Measurements from ENCODE around the gene DICER1.

DICER1 gene

DNA sequence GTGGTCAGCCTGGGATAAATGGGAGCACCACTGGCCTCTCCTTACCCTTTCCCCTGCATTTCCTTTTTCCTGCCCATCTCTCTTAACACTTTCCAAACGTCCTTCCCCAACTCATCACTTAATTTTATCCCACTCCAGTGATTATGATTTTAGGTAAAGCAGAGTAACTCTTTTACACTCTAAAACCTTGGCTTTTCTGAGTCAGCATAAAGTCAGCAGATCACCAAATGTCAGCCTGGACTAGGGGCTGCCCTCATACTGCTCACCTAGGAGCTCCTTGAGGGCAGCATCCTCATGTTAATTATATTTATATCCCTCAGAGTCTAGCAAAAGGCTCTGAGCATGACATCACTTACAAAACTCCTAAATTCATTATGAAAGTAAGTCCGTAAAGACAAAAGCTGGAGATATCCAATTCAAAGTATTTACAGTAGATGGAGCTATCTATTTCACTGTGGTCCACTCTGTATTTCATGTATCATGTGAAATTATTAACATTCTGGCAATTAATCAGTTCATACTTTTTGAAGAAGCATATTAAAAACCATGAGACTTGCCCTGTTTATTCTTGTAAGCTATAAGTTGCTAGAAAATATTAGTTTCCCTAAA lies 17.0 kb upstream of the DICER1 start:
- in situ Hi-C loops (cut with HindIII; ENCODE audit: low sequenced_read_pairs): no loop called here
- H3K4me3 ChIP-seq (ENCODE audit: low read depth, low read length): no peak overlapping the region
- DNase-seq (ENCODE audit: low read depth, low spot score): peak; percentile 25
- TF ChIP-seq, protein P1, sequence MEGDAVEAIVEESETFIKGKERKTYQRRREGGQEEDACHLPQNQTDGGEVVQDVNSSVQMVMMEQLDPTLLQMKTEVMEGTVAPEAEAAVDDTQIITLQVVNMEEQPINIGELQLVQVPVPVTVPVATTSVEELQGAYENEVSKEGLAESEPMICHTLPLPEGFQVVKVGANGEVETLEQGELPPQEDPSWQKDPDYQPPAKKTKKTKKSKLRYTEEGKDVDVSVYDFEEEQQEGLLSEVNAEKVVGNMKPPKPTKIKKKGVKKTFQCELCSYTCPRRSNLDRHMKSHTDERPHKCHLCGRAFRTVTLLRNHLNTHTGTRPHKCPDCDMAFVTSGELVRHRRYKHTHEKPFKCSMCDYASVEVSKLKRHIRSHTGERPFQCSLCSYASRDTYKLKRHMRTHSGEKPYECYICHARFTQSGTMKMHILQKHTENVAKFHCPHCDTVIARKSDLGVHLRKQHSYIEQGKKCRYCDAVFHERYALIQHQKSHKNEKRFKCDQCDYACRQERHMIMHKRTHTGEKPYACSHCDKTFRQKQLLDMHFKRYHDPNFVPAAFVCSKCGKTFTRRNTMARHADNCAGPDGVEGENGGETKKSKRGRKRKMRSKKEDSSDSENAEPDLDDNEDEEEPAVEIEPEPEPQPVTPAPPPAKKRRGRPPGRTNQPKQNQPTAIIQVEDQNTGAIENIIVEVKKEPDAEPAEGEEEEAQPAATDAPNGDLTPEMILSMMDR (IDR thresholded peaks at IDR 0.05; ENCODE audit: low read depth, low read length): peak; percentile 34

DNA sequence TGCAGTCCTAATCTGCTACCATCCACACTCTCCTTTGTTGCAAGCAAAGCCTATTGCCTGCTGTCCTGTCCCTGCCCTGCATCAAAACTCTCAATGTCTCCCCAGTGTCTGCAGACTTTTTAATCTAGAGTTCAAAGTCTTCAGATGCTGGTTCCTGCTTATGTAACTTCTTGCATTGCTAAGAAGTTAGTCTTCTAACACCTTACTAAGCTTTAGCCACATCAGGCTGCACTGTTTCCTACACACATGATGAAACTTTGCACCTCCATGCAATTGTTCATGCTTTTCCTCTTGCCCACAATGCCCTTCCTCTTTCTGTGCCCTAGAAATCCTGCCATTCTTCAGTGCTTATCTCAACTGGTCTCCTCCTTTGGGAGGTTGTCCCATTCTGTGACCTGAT lies 16.2 kb upstream of the DICER1 start:
- no peak for DNase-seq (ENCODE audit: low read depth, low spot score)
- in situ Hi-C loops (cut with HindIII; ENCODE audit: low sequenced_read_pairs): no loop called here
- TF ChIP-seq, protein P1 (IDR thresholded peaks at IDR 0.05; ENCODE audit: low read depth, low read length): no peak
- no peak overlapping the region for H3K4me3 ChIP-seq (ENCODE audit: low read depth, low read length)

DNA sequence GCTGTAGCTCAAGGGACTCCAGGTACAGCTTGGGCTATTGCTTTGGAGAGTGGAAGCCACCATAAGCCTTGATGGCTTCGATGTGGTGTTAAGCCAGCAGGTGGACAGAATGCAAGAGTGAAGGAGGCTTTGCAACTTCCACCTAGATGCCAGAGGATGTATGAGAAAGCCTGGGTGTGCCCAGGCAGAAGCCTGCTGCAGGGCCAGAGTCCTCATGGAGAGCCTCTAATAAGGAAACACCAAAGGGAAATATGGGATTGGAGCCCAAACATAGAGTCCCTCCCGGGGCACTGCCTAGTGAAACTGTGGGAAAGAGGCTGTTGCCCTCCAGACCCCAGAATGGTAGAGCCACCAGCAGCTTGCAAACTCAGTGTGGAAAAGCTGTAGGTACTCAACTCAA lies 9.8 kb upstream of the DICER1 start:
- no peak overlapping the region for H3K4me3 ChIP-seq (ENCODE audit: low read depth, low read length)
- in situ Hi-C loops (cut with HindIII; ENCODE audit: low sequenced_read_pairs): no loop called here
- no peak for DNase-seq (ENCODE audit: low read depth, low spot score)
- TF ChIP-seq, protein P1 (IDR thresholded peaks at IDR 0.05; ENCODE audit: low read depth, low read length): no peak

DNA sequence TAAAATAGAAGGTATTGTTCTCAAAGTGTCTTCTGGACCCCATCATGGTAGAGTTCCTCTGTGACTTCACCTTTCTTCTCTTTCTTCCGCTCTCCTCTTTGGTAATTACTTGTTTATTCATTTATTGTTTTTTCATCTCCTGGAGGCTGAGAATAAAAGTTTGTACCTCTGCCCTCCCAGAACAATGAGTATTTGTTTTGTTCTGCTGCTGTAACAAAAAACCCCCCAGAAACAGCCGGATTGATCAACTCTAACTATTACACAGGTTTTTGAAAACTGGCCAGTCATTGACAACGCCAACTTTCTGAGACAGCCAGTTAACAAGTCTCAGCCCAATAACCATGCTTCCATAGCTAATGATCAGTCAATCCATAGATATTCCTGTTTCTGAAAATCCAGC lies 8.2 kb upstream of the DICER1 start:
- in situ Hi-C loops (cut with HindIII; ENCODE audit: low sequenced_read_pairs): no loop called here
- TF ChIP-seq, protein P1 (IDR thresholded peaks at IDR 0.05; ENCODE audit: low read depth, low read length): no peak
- no peak for DNase-seq (ENCODE audit: low read depth, low spot score)
- no peak overlapping the region for H3K4me3 ChIP-seq (ENCODE audit: low read depth, low read length)

DNA sequence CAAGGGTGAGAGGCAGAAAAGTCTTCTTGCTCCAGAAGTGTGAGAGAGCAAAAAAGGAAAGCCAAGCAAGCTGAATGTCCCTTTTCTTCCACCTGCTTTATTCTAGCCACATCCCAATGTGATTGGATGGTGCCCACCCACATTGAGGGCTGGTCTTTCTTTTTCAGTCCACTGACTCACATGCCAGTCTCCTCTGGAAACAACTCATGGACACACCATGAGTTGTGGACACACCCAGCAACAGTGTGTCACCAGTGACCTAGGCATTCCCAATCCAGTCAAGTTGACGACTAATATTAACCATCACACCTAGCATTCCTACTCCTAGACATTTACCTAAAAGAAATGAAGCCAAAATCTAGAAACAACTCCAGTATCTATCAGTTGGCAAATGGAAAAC lies 7.2 kb upstream of the DICER1 start:
- DNase-seq (ENCODE audit: low read depth, low spot score): no peak
- H3K4me3 ChIP-seq (ENCODE audit: low read depth, low read length): no peak overlapping the region
- in situ Hi-C loops (cut with HindIII; ENCODE audit: low sequenced_read_pairs): no loop called here
- TF ChIP-seq, protein P1 (IDR thresholded peaks at IDR 0.05; ENCODE audit: low read depth, low read length): no peak

DNA sequence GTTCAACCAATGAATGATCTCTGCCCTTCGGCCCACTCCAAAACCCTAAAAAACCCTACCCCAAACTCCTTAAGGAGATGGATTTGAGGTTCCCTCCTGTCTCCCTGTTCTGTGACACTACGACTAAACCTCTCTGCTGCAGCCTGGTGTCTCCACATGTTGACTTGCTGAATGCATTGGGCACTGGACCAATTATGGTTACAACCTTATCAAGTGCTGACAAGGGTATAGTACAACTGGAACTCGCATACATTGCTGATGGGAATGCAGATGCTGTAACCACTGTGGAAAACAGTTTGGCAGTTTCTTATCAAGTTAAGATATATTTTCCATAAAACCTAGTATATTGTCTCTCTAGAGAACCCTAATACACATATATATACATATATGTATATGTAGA lies 6.3 kb upstream of the DICER1 start:
- TF ChIP-seq, protein P1 (IDR thresholded peaks at IDR 0.05; ENCODE audit: low read depth, low read length): no peak
- in situ Hi-C loops (cut with HindIII; ENCODE audit: low sequenced_read_pairs): no loop called here
- H3K4me3 ChIP-seq (ENCODE audit: low read depth, low read length): no peak overlapping the region
- DNase-seq (ENCODE audit: low read depth, low spot score): no peak

DNA sequence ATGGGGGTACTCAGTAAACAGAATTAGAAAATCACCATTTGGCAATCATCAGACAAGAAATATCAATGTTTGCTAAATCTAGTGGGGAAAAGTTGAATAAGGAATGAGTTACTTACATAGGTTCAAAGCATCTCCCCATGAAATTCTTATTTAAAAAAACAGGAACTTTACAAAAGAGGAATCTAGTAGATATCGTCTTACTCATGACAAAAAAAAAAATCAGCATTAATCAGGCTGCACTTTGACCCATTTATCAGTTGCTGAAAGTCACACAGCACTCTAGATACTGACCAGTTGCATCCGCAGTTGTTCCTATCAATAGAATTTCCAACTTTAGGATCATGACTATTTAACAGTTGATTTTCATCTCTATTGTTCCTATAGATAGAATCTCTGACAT lies 5.8 kb upstream of the DICER1 start:
- TF ChIP-seq, protein P1 (IDR thresholded peaks at IDR 0.05; ENCODE audit: low read depth, low read length): no peak
- in situ Hi-C loops (cut with HindIII; ENCODE audit: low sequenced_read_pairs): no loop called here
- H3K4me3 ChIP-seq (ENCODE audit: low read depth, low read length): no peak overlapping the region
- no peak for DNase-seq (ENCODE audit: low read depth, low spot score)

All from astrocyte of the spinal cord (primary cell).